MM.1S (cell line): ENCODE data around the gene EIF6.

Experiments used
- CTCF ChIP-seq: fragments of 300-600 bp; sonication (generic); IDR thresholded peaks from 2 replicates; pipeline ENCODE4 v1.5.1; 2016; ENCODE audit warnings: antibody characterized with exemption, low read length, mixed read lengths
- EZH2 ChIP-seq: fragments of 300-600 bp; sonication (generic); optimal IDR thresholded peaks from 2 replicates; pipeline ENCODE3; 2017; ENCODE audit warnings: low read depth, mild to moderate bottlenecking, antibody characterized with exemption, low read length, mixed read lengths

GRCh38 chr20:35270021-35270902 lies 14.3 kb downstream of the EIF6 start:
- no peak for TF ChIP-seq EZH2
- TF ChIP-seq CTCF: no peak
